GM21423 (cell line): ENCODE data around the gene MED4.
"Not testable (repeated sequence)": the region's sequence is repeated elsewhere in the genome, so short reads cannot be mapped to it uniquely, and the experiment has no call there.

ENCODE experiments used
- ATAC-seq: cut with Tn5 transposase; IDR thresholded peaks from one replicate; pipeline ENCODE4 v1.9.1; 2021; ENCODE audit warnings: mild to moderate bottlenecking, moderate library complexity; ENCODE audit not compliant: unreplicated experiment

The MED4 gene

GRCh38 chr13:48096670-48097069 is 1.8 kb upstream of the MED4 start:
- ATAC-seq = no peak

GRCh38 chr13:48094404-48094780 is 512 bp downstream of the MED4 start:
- ATAC-seq = peak; percentile 8

- no peak for ATAC-seq
Observed at GRCh38 chr13:48093588-48093987, 1.3 kb downstream of the MED4 start.

GRCh38 chr13:48086272-48086671 is 8.6 kb downstream of the MED4 start:
- ATAC-seq = no peak

GRCh38 chr13:48081739-48082138 is 13.2 kb downstream of the MED4 start:
- ATAC-seq = no peak

GRCh38 chr13:48078251-48078656 is 16.6 kb downstream of the MED4 start:
- peak; percentile 98 for ATAC-seq

- no peak for ATAC-seq
Observed at GRCh38 chr13:48074006-48074405, 20.9 kb downstream of the MED4 start.

- no peak for ATAC-seq
Observed at GRCh38 chr13:48072787-48073186, 22.1 kb downstream of the MED4 start.

GRCh38 chr13:48072304-48072703 is 22.6 kb downstream of the MED4 start:
- no peak for ATAC-seq

- no peak for ATAC-seq
Observed at GRCh38 chr13:48070942-48071341, 24.0 kb downstream of the MED4 start.

- no peak for ATAC-seq
Observed at GRCh38 chr13:48069573-48069972, 25.3 kb downstream of the MED4 start.

- no peak for ATAC-seq
Observed at GRCh38 chr13:48068952-48069351, 26.0 kb downstream of the MED4 start.

GRCh38 chr13:48068036-48068435 is 26.9 kb downstream of the MED4 start:
- ATAC-seq = no peak

- ATAC-seq = no peak
Observed at GRCh38 chr13:48066310-48066989, 28.5 kb downstream of the MED4 start.

GRCh38 chr13:48059951-48060350 is 35.0 kb downstream of the MED4 start:
- ATAC-seq = not testable (repeated sequence)

- ATAC-seq = not testable (repeated sequence)
Observed at GRCh38 chr13:48058536-48058935, 36.4 kb downstream of the MED4 start.

GRCh38 chr13:48055712-48056111 is 39.2 kb downstream of the MED4 start:
- no peak for ATAC-seq

- ATAC-seq = no peak
Observed at GRCh38 chr13:48054601-48055000, 40.3 kb downstream of the MED4 start.

- no peak for ATAC-seq
Observed at GRCh38 chr13:48050550-48050949, 44.4 kb downstream of the MED4 start.

- ATAC-seq = no peak
Observed at GRCh38 chr13:48043789-48044503, 51.0 kb downstream of the MED4 start.

- ATAC-seq = no peak
Observed at GRCh38 chr13:48042894-48043293, 52.0 kb downstream of the MED4 start.

GRCh38 chr13:48040896-48041295 is 54.0 kb downstream of the MED4 start:
- ATAC-seq = no peak

- no peak for ATAC-seq
Observed at GRCh38 chr13:48040049-48040448, 54.9 kb downstream of the MED4 start.
